ENCODE measurements around the gene RBM25. TPM values are rescaled to one million over a fixed set of nuclear protein-coding genes. Genes with fewer than 3 reads are reported as not detected.
A peak's percentile ranks its signal among the peaks of the same experiment; 100 is the strongest.
"Not testable (repeated sequence)": the region's sequence is repeated elsewhere in the genome, so short reads cannot be mapped to it uniquely, and the experiment has no call there.

The RBM25 gene
- total RNA-seq, 1 donor: 44.0 TPM

- DNase-seq (ENCODE audit: low read depth): no peak
- H3K4me3 ChIP-seq (ENCODE audit: low read depth, low read length): no peak overlapping the region
- TF ChIP-seq, protein P1, sequence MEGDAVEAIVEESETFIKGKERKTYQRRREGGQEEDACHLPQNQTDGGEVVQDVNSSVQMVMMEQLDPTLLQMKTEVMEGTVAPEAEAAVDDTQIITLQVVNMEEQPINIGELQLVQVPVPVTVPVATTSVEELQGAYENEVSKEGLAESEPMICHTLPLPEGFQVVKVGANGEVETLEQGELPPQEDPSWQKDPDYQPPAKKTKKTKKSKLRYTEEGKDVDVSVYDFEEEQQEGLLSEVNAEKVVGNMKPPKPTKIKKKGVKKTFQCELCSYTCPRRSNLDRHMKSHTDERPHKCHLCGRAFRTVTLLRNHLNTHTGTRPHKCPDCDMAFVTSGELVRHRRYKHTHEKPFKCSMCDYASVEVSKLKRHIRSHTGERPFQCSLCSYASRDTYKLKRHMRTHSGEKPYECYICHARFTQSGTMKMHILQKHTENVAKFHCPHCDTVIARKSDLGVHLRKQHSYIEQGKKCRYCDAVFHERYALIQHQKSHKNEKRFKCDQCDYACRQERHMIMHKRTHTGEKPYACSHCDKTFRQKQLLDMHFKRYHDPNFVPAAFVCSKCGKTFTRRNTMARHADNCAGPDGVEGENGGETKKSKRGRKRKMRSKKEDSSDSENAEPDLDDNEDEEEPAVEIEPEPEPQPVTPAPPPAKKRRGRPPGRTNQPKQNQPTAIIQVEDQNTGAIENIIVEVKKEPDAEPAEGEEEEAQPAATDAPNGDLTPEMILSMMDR (IDR thresholded peaks at IDR 0.05; ENCODE audit: insufficient read depth, low read depth, low read length): no peak
These were observed 108.1 kb downstream of the RBM25 start for GRCh38 chr14:73166399-73166798.

- TF ChIP-seq, protein P1 (IDR thresholded peaks at IDR 0.05; ENCODE audit: insufficient read depth, low read depth, low read length): no peak
- no peak for DNase-seq (ENCODE audit: low read depth)
- no peak overlapping the region for H3K4me3 ChIP-seq (ENCODE audit: low read depth, low read length)
These were observed 109.4 kb downstream of the RBM25 start for GRCh38 chr14:73167727-73168126.

GRCh38 chr14:73168274-73168673 lies 109.9 kb downstream of the RBM25 start:
- H3K4me3 ChIP-seq (ENCODE audit: low read depth, low read length): no peak overlapping the region
- TF ChIP-seq, protein P1 (IDR thresholded peaks at IDR 0.05; ENCODE audit: insufficient read depth, low read depth, low read length): no peak
- no peak for DNase-seq (ENCODE audit: low read depth)

- no peak for DNase-seq (ENCODE audit: low read depth)
- TF ChIP-seq, protein P1 (IDR thresholded peaks at IDR 0.05; ENCODE audit: insufficient read depth, low read depth, low read length): no peak
- no peak overlapping the region for H3K4me3 ChIP-seq (ENCODE audit: low read depth, low read length)
These were observed 110.4 kb downstream of the RBM25 start for GRCh38 chr14:73168691-73169090.

GRCh38 chr14:73169855-73170254 lies 111.5 kb downstream of the RBM25 start:
- peak; percentile 18 for DNase-seq (ENCODE audit: low read depth)
- H3K4me3 ChIP-seq (ENCODE audit: low read depth, low read length): not testable (repeated sequence)

DNA sequence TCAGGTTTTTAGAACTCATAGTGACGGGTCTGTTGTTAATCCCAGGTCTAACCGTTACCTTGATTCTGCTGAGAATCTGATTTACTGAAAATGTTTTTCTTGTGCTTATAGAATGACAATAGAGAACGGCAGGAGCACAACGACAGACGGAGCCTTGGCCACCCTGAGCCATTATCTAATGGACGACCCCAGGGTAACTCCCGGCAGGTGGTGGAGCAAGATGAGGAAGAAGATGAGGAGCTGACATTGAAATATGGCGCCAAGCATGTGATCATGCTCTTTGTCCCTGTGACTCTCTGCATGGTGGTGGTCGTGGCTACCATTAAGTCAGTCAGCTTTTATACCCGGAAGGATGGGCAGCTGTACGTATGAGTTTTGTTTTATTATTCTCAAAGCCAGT lies 112.4 kb downstream of the RBM25 start:
- no peak overlapping the region for H3K4me3 ChIP-seq (ENCODE audit: low read depth, low read length)
- no peak for DNase-seq (ENCODE audit: low read depth)
- TF ChIP-seq, protein P1 (IDR thresholded peaks at IDR 0.05; ENCODE audit: insufficient read depth, low read depth, low read length): no peak

DNA sequence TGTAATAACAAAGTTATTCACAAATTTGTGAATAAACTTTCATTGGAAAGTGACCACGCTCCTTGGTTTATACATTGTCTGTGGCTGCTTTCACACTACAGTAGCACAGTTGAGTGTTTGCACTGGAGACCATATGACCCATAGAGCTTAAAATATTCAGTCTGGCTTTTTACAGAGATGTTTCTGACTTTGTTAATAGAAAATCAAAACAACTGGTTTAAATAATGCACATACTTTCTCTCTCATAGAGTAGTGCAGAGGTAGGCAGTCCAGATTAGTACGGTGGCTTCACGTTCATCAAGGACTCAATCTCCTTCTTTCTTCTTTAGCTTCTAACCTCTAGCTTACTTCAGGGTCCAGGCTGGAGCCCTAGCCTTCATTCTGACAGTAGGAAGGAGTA lies 114.2 kb downstream of the RBM25 start:
- no peak overlapping the region for H3K4me3 ChIP-seq (ENCODE audit: low read depth, low read length)
- no peak for DNase-seq (ENCODE audit: low read depth)
- TF ChIP-seq, protein P1 (IDR thresholded peaks at IDR 0.05; ENCODE audit: insufficient read depth, low read depth, low read length): no peak

Measured in fibroblast of villous mesenchyme (primary cell).